Right lobe of liver (tissue), 4 donors: Measurements from ENCODE around the gene GIMAP7.

Experiments used
- CTCF ChIP-seq, 4 donors: fragments of 200-600 bp in 3 of 4; fragments of 450-650 bp in 1 of 4; IDR thresholded peaks; one replicate each; pipeline versions ENCODE4 v1.5.1 to v1.8.0; 2016 to 2022; ENCODE audit warnings: antibody characterized with exemption in 4 of 4, mild to moderate bottlenecking in 2 of 4
- POLR2A ChIP-seq: fragments of 450-650 bp; IDR thresholded peaks from one replicate; pipeline ENCODE4 v1.6.1; 2017; ENCODE audit warnings: antibody characterized with exemption, mild to moderate bottlenecking
- donor health status: DM: no; HTN: no; CAD: no.
- donor health status: DM: no; HTN: no; CAD: no.
- donor health status: DM: no; HTN: yes; CAD: no.

- TF ChIP-seq CTCF (IDR thresholded peaks at IDR 0.05): no peak
- no peak for TF ChIP-seq POLR2A
Measured at GRCh38 chr7:150479023-150479716, 35.5 kb upstream of the GIMAP7 start.
